Measurements from ENCODE around the gene STRBP.

The STRBP gene

DNA sequence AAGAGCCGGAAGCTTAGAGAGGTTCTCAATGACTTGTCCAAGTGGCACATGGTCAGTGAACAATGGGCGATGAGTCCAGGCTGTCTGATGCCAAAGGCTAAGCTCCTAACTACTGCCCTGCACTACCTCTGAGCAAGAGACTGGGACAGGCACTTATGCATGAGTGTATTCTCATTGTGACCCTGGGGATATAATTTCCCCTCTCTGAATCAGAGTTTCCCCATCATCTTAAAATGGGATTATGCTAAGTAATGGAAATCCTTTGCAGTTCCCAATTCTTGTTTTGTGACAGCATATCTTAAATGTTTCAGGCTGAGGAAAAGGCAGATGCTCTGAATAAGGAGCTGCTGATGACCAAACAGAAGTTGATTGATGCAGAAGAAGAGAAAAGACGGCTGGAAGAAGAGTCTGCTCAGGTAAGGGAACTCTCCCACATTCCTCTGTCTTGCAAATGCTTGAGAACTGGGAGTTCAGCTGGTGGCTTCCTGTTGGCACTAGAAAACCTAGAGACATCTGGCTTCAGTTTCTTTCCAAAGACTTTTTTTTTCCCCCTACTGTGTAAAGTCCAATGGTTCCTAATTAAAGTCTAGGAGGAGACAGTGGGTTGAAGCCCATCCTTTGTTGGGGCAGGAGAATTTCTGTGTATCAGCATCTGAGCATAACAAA lies 170.8 kb downstream of the STRBP start:
- DNase-seq (ENCODE audit: low read depth) = no peak

DNA sequence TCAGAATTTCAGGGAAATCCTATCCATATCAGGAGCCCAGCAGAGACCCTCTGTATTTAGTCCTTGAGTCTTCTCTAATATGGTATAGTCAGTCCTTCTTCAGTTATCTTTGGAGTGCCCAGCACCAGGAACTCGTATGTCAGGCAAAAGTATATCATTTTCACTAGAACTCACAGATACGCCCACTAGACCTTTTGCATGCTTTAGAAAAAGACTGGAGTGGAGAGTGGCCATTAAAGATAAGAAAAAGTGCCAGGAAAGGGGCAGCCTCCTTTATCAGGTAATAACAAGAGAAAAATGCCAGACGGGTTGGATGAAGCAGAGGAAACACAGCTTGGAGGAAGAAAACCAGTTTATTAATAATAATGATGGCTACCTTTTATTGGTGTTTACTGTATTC lies 171.4 kb downstream of the STRBP start:
- DNase-seq (ENCODE audit: low read depth) = no peak

DNA sequence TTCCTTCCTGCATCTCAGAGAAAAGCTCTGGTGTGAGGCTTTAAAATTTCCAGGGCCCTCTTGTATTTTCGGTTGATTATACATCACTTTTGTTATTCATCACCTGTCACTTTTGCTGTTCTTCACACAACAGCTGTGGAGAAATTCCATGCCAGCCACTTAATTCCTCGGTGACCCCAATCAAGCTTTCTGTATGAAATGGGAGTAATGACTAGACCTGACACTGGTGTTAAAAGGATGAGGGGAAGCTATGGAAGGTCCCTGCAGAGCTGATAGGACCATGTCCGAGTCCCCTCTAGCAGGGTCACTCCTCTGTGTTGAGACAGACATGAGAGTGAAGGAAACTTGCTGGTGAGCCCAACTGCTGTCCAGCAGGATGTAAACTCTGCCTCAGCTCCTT lies 175.2 kb downstream of the STRBP start:
- DNase-seq (ENCODE audit: low read depth) = no peak

DNA sequence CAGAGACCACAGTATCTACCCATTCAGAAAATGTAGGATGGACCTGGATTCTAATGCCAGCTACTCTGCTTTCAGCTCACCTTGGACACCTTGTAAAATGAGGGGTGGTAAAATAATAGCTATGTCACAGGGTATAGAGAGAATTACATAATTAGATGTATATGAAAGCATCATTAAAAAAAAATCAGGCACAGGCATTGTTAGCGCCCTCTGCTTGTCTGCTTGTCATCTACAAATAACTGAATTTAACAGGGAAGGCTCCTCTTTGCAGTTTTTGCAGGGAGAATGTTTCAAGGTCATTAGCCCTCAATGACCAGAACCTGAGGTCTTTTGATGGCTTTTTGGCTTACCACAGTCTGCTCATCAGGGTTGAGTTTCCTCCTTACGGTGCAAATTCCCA lies 176.9 kb downstream of the STRBP start:
- no peak for DNase-seq (ENCODE audit: low read depth)

DNA sequence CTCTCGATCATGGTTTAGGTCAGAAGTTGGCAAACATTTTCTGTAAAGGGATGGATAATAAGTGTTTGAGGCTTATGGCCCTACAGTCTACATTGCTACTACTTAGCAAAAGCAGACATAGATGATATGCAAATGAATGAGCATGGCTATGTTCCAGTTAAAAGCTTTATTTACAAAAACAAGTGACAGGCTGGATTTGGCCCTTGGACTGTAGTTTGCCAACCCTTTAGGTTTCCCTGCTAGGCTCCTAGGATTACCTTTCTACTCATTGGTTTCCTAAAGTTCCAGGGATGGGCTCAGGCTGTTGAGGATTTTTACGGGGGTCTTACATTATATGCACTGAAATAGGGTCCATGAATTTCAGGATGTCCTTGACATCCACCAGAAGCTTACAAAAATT lies 177.4 kb downstream of the STRBP start:
- no peak for DNase-seq (ENCODE audit: low read depth)

DNA sequence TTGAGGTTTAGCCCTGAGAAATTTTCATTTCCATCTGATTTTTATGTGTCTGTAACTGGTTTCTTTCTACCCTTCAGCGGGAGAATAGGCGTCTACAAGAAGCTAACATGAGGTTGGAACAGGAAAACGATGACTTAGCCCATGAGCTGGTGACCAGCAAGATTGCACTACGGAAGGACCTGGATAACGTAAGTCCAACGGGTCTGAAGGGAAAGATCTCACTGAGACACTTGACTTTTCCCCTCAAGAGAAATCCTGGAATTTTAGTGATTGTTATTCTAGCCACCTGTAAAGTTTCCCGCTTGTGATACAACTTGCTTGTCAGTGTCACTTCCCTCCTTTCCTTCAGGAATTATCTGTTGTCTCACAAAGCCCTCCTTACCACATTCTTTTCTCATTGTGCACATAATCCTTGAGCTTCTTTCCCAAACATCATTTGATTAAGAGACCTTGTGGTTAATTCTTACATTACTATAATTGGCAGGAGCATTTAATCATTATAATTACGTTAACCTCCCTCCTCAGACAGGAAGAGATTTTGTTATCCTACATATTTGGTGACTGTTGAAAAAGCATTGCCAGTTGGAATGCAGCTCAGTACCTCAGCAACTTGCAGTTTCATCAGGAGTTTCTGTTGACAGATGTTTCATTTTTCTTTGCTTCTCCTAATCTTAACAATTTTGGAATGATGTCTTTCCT lies 178.0 kb downstream of the STRBP start:
- no peak for DNase-seq (ENCODE audit: low read depth)

DNA sequence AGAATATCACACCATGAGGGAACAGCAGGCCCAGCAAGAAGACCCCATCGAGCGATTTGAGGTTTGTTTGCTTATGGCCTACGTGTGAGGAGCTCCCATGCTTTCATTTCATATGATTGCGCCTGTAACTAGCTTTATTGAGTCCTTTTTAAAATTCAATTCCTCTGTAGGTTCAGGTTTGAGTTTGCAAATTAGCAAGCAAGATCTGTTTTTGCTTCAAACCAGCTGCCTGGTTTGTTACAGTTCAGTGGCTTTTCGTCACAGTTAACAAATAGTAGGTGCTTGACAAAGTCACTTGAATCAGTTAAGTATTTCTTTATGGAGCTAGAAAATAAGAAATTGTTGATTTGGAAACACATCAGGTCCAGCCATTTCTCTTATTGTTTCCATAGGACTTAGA lies 178.6 kb downstream of the STRBP start:
- no peak for DNase-seq (ENCODE audit: low read depth)

DNA sequence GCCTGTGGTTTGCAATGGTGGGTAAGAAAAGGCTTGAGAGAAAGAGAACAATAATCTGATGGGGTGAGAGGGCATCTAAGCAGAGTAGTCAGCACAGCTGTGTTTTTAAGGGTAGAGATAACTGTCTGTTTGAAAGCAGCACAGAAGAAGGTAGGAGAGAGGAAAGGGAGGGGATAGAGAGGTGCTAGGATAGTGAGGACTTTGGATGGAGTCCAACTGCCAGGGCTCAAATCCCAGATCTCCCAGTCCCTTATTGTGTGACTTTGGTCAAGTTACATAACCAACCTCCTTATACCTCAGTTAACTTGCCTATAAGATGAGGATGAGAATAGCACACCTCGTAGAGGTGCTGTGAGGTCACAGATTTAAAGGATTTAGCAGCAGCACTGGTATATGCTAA lies 179.3 kb downstream of the STRBP start:
- no peak for DNase-seq (ENCODE audit: low read depth)

DNA sequence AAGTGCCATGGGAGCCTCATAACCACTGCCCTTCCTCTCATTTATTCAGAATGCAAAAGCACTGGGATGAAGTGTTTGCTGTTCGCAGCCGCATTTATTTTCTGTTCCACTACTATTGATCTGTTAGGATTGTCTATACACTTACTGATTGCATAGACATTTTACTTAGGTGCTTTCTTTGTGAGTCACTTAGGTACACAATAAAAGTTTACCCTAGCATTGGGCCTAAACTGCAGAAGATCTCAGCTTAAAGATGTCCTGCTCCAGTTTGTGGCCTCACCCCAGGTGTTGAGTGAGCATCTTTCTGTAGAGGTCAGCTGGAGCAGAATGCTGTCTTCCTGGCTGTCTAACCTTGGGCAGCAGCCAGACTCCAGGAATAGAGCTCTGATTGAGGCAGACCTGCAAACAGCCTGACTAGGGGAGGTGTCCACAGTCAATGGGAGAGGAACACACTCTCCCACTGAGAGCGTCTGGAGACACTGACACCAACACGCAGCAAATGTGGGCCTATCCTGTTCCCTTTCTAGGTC lies 181.0 kb downstream of the STRBP start:
- DNase-seq (ENCODE audit: low read depth) = no peak

DNA sequence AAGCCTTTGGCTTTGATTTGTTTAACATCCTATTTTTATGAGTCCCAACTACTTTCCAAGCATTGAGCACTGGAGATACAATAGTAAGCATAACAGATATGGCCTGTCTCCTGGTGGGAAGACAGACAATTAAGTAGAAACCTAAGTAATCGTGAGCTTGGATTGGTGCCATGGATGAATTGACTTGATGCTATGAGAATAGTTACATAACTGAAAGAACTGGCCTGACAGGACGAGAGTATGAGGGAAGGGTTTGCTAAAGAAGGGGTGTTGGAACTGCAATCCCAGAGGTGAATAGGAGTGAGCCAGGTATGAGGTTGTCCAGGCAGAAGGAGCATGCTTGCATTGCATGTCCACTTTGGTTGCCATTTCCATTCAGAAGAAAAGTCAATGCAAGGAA lies 182.5 kb downstream of the STRBP start:
- DNase-seq (ENCODE audit: low read depth) = no peak

DNA sequence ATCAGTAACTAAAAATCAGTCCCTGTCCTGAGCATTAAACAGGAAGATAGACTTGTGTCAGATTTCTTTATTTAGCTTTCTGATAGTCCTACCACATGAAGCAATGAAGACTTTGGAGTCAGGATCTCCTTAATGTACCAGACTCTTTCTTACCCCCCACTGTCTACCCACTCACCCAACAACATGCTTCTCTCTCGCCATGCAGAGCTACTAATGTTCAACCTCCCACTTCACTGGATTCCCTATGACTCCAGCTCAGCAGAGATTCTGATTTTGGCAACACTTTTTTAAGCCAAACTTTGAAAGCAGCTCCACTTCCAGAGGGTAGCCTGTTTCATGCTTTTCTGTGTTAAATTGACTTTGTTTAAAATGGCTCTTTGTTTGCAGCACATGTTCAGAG lies 184.1 kb downstream of the STRBP start:
- DNase-seq (ENCODE audit: low read depth) = no peak

DNA sequence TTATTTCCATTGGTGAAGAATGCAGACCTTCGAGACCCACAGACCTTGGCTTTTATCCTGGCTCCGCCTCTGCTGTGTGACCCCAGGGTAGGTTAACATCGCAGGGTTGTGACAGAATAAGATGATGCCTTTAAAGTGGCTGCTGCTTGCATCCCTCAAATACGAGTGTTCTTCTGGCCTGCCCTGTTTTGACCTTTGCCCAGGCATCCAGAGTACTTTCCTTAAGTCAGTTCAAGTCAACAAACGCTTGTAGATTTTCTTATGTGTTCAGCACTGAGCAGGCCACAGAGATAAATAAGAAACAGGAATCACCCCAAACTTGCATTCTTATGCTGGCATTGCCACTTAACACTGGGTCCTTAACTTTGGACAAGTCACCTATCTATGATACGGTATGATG lies 184.7 kb downstream of the STRBP start:
- no peak for DNase-seq (ENCODE audit: low read depth)

DNA sequence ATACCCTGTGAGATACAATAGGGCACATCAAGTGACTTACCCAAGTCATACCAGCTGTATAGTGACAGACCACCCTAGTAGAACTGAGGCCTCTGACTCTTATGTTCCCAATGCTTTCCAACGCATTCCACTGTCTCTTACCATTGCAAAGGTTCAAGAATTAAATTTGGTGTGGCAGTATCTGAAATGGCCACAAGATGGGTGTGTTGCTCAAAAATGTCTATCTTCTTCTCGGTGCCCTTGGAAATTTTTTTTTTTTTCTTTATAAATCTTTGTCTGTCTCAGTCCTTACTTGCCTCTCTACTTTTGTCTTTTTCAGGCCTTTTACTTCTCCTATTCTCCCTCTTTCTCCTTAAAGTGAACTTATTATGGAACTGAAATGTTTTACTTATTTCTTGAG lies 186.6 kb downstream of the STRBP start:
- peak; percentile 30 for DNase-seq (ENCODE audit: low read depth)

DNA sequence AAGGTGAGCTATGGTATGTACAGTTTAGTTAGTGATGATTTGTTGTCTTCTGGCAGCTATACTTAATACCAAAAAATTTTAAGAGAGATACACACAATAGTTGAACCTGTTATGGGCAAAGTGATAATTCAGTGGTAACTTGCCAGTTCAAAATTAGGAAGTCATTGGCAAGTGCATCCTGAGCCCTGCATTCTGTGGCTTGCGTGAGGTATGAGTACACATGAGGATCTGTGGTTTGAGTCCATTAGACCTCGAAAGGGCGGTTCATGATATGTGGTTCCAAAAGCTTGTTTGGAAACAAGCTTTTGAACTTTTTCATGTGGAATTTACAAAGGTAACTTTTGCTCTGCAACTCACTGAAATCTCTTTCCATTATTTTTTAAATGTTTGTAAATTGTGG lies 187.9 kb downstream of the STRBP start:
- DNase-seq (ENCODE audit: low read depth) = no peak

DNA sequence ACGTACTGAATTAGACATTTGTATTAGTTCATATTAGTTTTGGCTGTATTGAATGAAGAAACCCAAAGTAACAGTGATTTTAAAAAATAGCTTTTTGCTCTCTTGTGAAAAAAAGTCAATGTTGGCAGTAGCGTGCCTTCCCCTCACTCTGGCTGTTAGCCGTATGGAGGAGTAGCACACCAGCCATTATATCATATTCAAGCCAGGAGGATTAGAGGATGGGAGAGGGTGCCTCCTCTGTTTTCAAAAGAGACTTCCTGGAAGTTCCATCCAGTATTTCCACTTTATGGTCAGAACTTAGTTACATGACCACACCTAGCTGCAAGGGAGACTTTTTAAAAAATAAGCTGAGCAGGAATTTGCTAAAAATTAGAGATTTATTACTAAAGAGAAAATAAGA lies 193.8 kb downstream of the STRBP start:
- no peak for DNase-seq (ENCODE audit: low read depth)

DNA sequence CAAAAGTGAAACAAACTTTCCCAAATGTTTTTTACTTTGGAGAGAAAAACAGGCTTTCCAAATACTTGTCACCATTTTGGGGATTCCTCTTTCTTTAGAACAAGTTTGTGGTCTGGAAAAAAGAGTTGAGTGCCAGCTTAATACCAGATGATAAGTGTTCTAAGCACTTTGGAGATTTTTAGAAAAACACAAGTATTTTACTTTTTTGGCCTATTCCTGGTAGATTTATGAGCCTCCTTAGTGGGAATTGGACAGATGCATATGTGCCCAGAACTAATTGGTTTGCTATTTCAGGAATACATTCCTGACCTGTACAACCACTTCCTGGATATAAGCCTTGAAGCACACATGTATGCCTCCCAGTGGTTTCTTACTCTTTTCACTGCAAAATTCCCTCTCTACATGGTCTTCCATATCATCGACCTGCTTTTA lies 194.4 kb downstream of the STRBP start:
- DNase-seq (ENCODE audit: low read depth) = peak; percentile 50

DNA sequence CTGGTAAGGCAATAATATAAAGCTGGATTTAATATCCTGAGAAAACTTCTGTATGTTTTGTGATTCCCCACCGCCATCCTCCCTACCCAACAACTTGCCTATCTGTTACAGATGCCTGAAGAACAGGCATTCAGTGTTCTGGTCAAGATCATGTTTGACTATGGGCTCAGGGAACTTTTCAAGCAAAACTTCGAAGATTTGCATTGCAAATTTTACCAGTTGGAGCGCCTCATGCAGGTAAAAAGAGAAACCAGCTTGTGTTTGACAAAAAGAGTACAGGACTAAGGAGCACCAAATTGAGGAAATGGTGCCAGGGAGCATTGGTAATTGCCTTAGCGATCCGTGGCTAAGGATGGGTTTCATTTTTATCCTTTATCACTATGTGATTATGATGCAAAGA lies 194.9 kb downstream of the STRBP start:
- no peak for DNase-seq (ENCODE audit: low read depth)

DNA sequence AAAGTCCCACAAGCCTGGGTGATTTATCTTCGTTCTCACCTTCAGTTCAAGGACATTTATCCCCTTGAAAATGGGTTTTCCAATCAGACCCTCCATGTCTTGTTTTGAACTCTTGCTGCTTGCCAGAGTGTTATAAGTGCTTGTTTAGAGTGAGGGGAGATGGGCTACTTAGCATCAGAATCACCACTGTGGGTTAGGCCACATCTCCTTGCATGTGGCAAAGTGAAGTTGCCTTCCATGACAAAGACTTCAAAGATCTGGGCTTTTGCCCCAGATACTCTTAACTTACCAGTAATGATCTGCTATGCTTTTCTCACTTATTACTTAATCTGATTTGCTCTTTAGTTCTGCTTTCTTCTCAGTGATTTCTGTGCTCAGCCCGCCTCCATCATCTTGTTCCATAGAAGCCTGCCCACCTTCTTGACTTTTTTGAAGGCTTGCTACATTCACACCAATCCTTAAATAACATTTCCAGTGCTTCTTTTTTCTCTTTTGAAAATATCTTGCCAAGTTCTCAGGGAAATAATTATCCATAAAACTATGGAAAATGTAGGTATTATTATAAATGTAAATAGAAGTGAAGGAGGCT lies 195.9 kb downstream of the STRBP start:
- DNase-seq (ENCODE audit: low read depth) = no peak
